GM18511 (cell line): ENCODE data around the gene TXNRD2.
"Not testable (repeated sequence)": the region's sequence is repeated elsewhere in the genome, so short reads cannot be mapped to it uniquely, and the experiment has no call there.

Experiments used
- ATAC-seq: cut with Tn5 transposase; IDR thresholded peaks from one replicate; pipeline ENCODE4 v1.9.1; 2021; ENCODE audit warnings: mild to moderate bottlenecking, moderate library complexity; ENCODE audit not compliant: unreplicated experiment

The TXNRD2 gene

GRCh38 chr22:19955241-19956128, 13.9 kb upstream of the TXNRD2 start:
- ATAC-seq = no peak

- ATAC-seq = no peak
These were observed 9.7 kb upstream of the TXNRD2 start for GRCh38 chr22:19951346-19951745.

- ATAC-seq = no peak
These were observed 6.6 kb upstream of the TXNRD2 start for GRCh38 chr22:19948057-19948760.

GRCh38 chr22:19943082-19944026, 1.7 kb upstream of the TXNRD2 start:
- no peak for ATAC-seq

GRCh38 chr22:19942157-19943081, 801 bp upstream of the TXNRD2 start:
- no peak for ATAC-seq

- ATAC-seq = no peak
These were observed 868 bp downstream of the TXNRD2 start for GRCh38 chr22:19940536-19941364.

- ATAC-seq = no peak
These were observed 3.8 kb downstream of the TXNRD2 start for GRCh38 chr22:19937616-19938473.

GRCh38 chr22:19936513-19936912, 5.1 kb downstream of the TXNRD2 start:
- no peak for ATAC-seq

- ATAC-seq = not testable (repeated sequence)
These were observed 6.4 kb downstream of the TXNRD2 start for GRCh38 chr22:19935123-19935718.

GRCh38 chr22:19933341-19934241, 8.0 kb downstream of the TXNRD2 start:
- no peak for ATAC-seq

- no peak for ATAC-seq
These were observed 9.0 kb downstream of the TXNRD2 start for GRCh38 chr22:19932367-19933206.

GRCh38 chr22:19931514-19931913, 10.1 kb downstream of the TXNRD2 start:
- ATAC-seq = no peak

- no peak for ATAC-seq
These were observed 10.8 kb downstream of the TXNRD2 start for GRCh38 chr22:19930551-19931486.
